K562 (cell line): Measurements from ENCODE around the gene IL1RN. TPM values are rescaled to one million over a fixed set of nuclear protein-coding genes. Genes with fewer than 3 reads are reported as not detected.

Experiments
- ATAC-seq: fragments of 200-7000 bp; cut with Tn5 transposase; 3 replicates; pipeline ENCODE4 v1.9.1; 2020; ENCODE audit warnings: moderate library complexity
- BruUV-seq: library from RNA; stranded (reverse); fragments of 400-500 nt; replicated peaks from 2 replicates; lab custom pipeline; 2021; lab: Mats Ljungman, UMichigan
- CTCF ChIA-PET: fragments of 300-600 bp; formaldehyde crosslinking; extraction: SDS; loops from one replicate; lab custom pipeline; 2021; ENCODE audit warnings: low intra/inter-chr PET ratio; lab: Yijun Ruan, JAX
- POLR2A ChIA-PET: fragments of 300-600, 350-650 bp; sonication (Branson Sonifier 250); formaldehyde crosslinking; extraction: SDS; loops from one replicate; lab custom pipeline; 2021; ENCODE audit warnings: antibody characterized with exemption, inconsistent platforms; lab: Yijun Ruan, JAX
- DNase-seq, 4 experiments: peaks; one replicate each; pipeline versions ENCODE4 v3.0.0 to v3.0.0-alpha.2; 2011 to 2018; ENCODE audit warnings: low spot score in 3 of 4, mixed read lengths in 3 of 4; ENCODE audit errors: extremely low read depth in 1 of 4
- FAIRE-seq: peaks from 2 replicates; lab custom pipeline; 2011; peaks lifted over from hg19 to GRCh38; lab: Jason Lieb, UNC
- H2AFZ ChIP-seq: 2 replicates; pipeline ENCODE4 v1.6.0; 2011; ENCODE audit warnings: low read depth, low read length, control low read depth, inconsistent platforms
- H3K27ac ChIP-seq: fragments of 200-600 bp; 3 replicates; pipeline ENCODE4 v1.8.0; 2011; ENCODE audit warnings: low read depth, mild to moderate bottlenecking, control low read depth, inconsistent platforms, low read length, moderate library complexity, mixed read lengths; ENCODE audit errors: extremely low read depth
- H3K27me3 ChIP-seq, 2 experiments: fragments of 300-600 bp in 1 of 2; 2 replicates in 1 of 2; 3 replicates in 1 of 2; pipeline versions ENCODE4 v1.6.0 to v1.8.0; 2011; ENCODE audit warnings: inconsistent platforms in 2 of 2, low read length in 2 of 2, mild to moderate bottlenecking in 1 of 2, mixed read lengths in 1 of 2, moderate library complexity in 1 of 2; ENCODE audit not compliant: control insufficient read depth in 2 of 2, insufficient read depth in 2 of 2
- H3K36me3 ChIP-seq: fragments of 300-600 bp; 3 replicates; pipeline ENCODE4 v1.8.0; 2011; ENCODE audit warnings: mild to moderate bottlenecking, low read length, inconsistent platforms; ENCODE audit not compliant: control insufficient read depth, insufficient read depth
- H3K4me1 ChIP-seq, 2 experiments: fragments of 200-600 bp in 1 of 2; replicated peaks in 1 of 2; 2 replicates in 1 of 2; 3 replicates in 1 of 2; pipeline versions ENCODE4 v1.5.1 to v1.8.0; 2011; ENCODE audit warnings: inconsistent platforms in 2 of 2, low read length in 2 of 2, mild to moderate bottlenecking in 1 of 2, mixed read lengths in 1 of 2, moderate library complexity in 1 of 2; ENCODE audit not compliant: control insufficient read depth in 2 of 2, insufficient read depth in 2 of 2
- H3K4me2 ChIP-seq: 2 replicates; pipeline ENCODE4 v1.6.1; 2011; ENCODE audit warnings: low read length, control low read depth, inconsistent platforms, mixed read lengths; ENCODE audit not compliant: insufficient read depth
- H3K4me3 ChIP-seq: fragments of 200-600 bp; sonication (generic), shearing (Covaris generic); 2 replicates; pipeline ENCODE4 v1.5.1; 2016; ENCODE audit warnings: control low read depth, inconsistent platforms
- H3K79me2 ChIP-seq: fragments of 200-600 bp; 3 replicates; pipeline ENCODE4 v1.8.0; 2011; ENCODE audit warnings: low read length, inconsistent platforms; ENCODE audit not compliant: control insufficient read depth, insufficient read depth
- H3K9ac ChIP-seq, 2 experiments: 2 replicates each; pipeline versions ENCODE4 v1.6.0 to v1.6.1; 2011; ENCODE audit warnings: low read depth in 2 of 2, low read length in 2 of 2, control low read depth in 1 of 2, inconsistent platforms in 1 of 2, mild to moderate bottlenecking in 1 of 2, mixed read lengths in 1 of 2; ENCODE audit not compliant: insufficient read depth in 1 of 2
- H3K9me1 ChIP-seq: one replicate; pipeline ENCODE4 v1.6.0; 2011; ENCODE audit warnings: inconsistent platforms, mild to moderate bottlenecking, low read length, moderate library complexity; ENCODE audit not compliant: control insufficient read depth, insufficient read depth
- H3K9me3 ChIP-seq: replicated peaks from 2 replicates; pipeline ENCODE4 v1.5.1; 2011; ENCODE audit warnings: low read depth, low read length, inconsistent platforms; ENCODE audit not compliant: control insufficient read depth, insufficient read depth
- H4K20me1 ChIP-seq: replicated peaks from 2 replicates; pipeline ENCODE4 v1.6.1; 2011; ENCODE audit warnings: low read length, inconsistent platforms, mixed read lengths; ENCODE audit not compliant: control insufficient read depth, insufficient read depth
- CEBPG ChIP-seq, 3 experiments: fragments of 200-800 bp in 1 of 3; sonication (Bioruptor generic) in 1 of 3; sonication (generic) in 1 of 3; formaldehyde crosslinking in 1 of 3; IDR thresholded peaks in 2 of 3; conservative IDR thresholded peaks in 1 of 3; 2 replicates each; pipeline versions ENCODE4 v1.6.1 to v1.8.0; 2016 to 2022; ENCODE audit warnings: missing compliant biosample characterization in 2 of 3, missing genetic modification characterization in 2 of 3, mild to moderate bottlenecking in 1 of 3, missing genetic modification reagents in 1 of 3
- FOSL1 ChIP-seq: fragments of 200-800 bp; sonication (Bioruptor generic); conservative IDR thresholded peaks from 2 replicates; pipeline ENCODE4 v1.6.1; 2016; ENCODE audit warnings: missing genetic modification characterization, missing compliant biosample characterization
- IFI16 ChIP-seq: fragments of 250-450 bp; sonication (Bioruptor Pico); IDR thresholded peaks from 2 replicates; pipeline ENCODE4 v2.1.2; 2022; ENCODE audit warnings: mild to moderate bottlenecking, inconsistent platforms
- POLR2G ChIP-seq: fragments of 200-400 bp; formaldehyde crosslinking; IDR thresholded peaks from 2 replicates; pipeline ENCODE4 v1.6.1; 2017; ENCODE audit warnings: low read depth, mild to moderate bottlenecking, antibody characterized with exemption, low read length, moderate library complexity
- SREBF2 ChIP-seq: sonication (generic); formaldehyde crosslinking; IDR thresholded peaks from 2 replicates; pipeline ENCODE4 v1.4.0; 2020; ENCODE audit warnings: mild to moderate bottlenecking, missing genetic modification reagents
- ZNF766 ChIP-seq: fragments of 200-800 bp; sonication (Bioruptor generic); conservative IDR thresholded peaks from 2 replicates; pipeline ENCODE4 v1.6.1; 2016; ENCODE audit warnings: missing genetic modification characterization, missing compliant biosample characterization
- WGBS: fragments of 100-300 bp; shearing (Covaris generic); methylation state at CpG from one replicate; pipeline ENCODE4 v1.1.6; 2016; ENCODE audit warnings: low coverage, mixed read lengths; ENCODE audit not compliant: insufficient coverage; ENCODE audit errors: missing lambda C conversion rate; 5-methylcytosine and 5-hydroxymethylcytosine counted together
- in situ Hi-C: fragments of 300-500 bp; cut with MboI; formaldehyde crosslinking; loops from 4 replicates; pipeline ENCODE4 v1.15.0; 2018; ENCODE audit warnings: inconsistent platforms, mixed read lengths
- intact Hi-C: fragments of 100-400 bp; cut with micrococcal nuclease; formaldehyde crosslinking; loops from 2 replicates; pipeline ENCODE4 v1.14.2; 2022
- polyA plus RNA-seq, 8 experiments: library from polyadenylated mRNA; depleted of rRNA in 4 of 8; stranded (reverse) in 5 of 8; unstranded in 3 of 8; fragments of >200 nt; fragmentation: Nextera tagmentation in 2 of 8; fragmentation: Illumina TruSeq in 1 of 8; extraction: Ambion mirVana in 2 of 8; extraction: Trizol in 1 of 8; gene quantifications; 2 replicates each; pipeline versions ENCODE4 v1.2.1 to v1.2.3, GENCODE V29; 2011 to 2014; ENCODE audit warnings: inconsistent platforms in 1 of 8, missing spikeins in 1 of 8
- total RNA-seq, 7 experiments: library from RNA; depleted of rRNA in 6 of 7; stranded (reverse); fragments of >200 nt in 6 of 7; fragmentation: Illumina TruSeq in 2 of 7; extraction: Trizol in 2 of 7; gene quantifications; 2 replicates each; pipeline versions ENCODE4 v1.2.1 to v1.2.3, GENCODE V29; 2011 to 2021; ENCODE audit warnings: low replicate concordance in 1 of 7
- TF ChIP-seq, protein P1 (sequence below): fragments of 250-450 bp; sonication (Bioruptor Pico); IDR thresholded peaks from 2 replicates; pipeline ENCODE4 v1.6.1; 2021; ENCODE audit warnings: mild to moderate bottlenecking

IL1RN gene
- total and polyA plus RNA-seq, 9 of the 15 experiments (the other 6 are each of a cell fraction or from before 2014, with no cell fraction given), result 0.13 TPM; not detected in 8

DNA sequence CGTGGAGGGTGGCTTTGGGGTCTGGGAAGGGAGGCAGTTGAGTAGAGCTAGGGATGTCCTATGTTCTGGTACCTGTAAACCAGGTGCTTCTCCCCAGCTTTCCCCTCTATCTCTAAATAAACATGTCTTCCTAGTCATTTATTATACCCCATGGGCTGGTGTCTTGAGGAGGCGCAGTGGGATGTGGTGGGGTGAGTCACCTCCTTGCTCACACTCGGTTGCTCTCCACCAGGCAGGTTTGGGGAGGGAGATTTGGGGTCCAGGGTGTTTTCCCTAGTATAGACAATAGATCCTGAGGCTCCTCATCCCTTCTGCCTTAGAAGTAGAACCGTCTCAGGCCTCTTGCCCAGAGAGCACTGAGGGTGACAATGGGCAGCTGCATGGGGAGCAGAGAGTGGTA lies 51.5 kb downstream of the IL1RN start:
- Histone ChIP-seq H3K9me1 (peaks cover 11% of the 10 kb centered on the region), H4K20me1 (peaks cover 10% of the 10 kb centered on the region), H3K27me3 (no peaks in the 10 kb centered on the region), H3K9me3 (no peaks in the 10 kb centered on the region), H2AFZ (no peak overlapping the region), H3K27ac (no peak overlapping the region), H3K4me1 (peaks cover 38 to 42% of the 10 kb centered on the region in 2 experiments; a peak in 4 of 5 replicates), H3K4me2 (no peak overlapping the region), H3K36me3 (peaks cover 45% of the 10 kb centered on the region; the same call in 2 of the 3 replicates), H3K79me2 (peaks cover 26% of the 10 kb centered on the region), H3K4me3 (no peak overlapping the region), H3K9ac (0 out of 4 replicates have a peak overlapping the region, but pooled peaks of 1 of the 2 experiments have one; percentile 29)
- intact Hi-C loops (no loop called here), in situ Hi-C loops (no loop called here)
- TF ChIP-seq ZNF766, result no peak
- TF ChIP-seq, protein P1, sequence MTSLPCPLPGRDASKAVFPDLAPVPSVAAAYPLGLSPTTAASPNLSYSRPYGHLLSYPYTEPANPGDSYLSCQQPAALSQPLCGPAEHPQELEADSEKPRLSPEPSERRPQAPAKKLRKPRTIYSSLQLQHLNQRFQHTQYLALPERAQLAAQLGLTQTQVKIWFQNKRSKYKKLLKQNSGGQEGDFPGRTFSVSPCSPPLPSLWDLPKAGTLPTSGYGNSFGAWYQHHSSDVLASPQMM (CRISPR knock-in tag), result no peak
- no peak for TF ChIP-seq CEBPG (CRISPR knock-in tag; IDR thresholded peaks at IDR 0.05)
- no peak for TF ChIP-seq CEBPG (tag; conservative IDR thresholded peaks at IDR 0.05 in 1 of 2, IDR thresholded peaks at IDR 0.05 in 1 of 2)
- TF ChIP-seq IFI16 (CRISPR knock-in tag), result no peak
- no peak for TF ChIP-seq POLR2G
- no peak for TF ChIP-seq SREBF2 (CRISPR knock-in tag)
- peak; percentile 36 for TF ChIP-seq FOSL1 (tag)
- BruUV-seq, result no TSS peak
- CTCF ChIA-PET, result no interaction called here
- 64% methylated on average over 4 of the region's 4 CpGs for WGBS
- POLR2A ChIA-PET, result no interaction called here
- FAIRE-seq (no peak), ATAC-seq (no peak), DNase-seq (no peak)
